ENCODE measurements around the gene ZFPM1.

GRCh38 chr16:88486398-88487123 is 33.5 kb downstream of the ZFPM1 start:
- TF ChIP-seq, protein P1, sequence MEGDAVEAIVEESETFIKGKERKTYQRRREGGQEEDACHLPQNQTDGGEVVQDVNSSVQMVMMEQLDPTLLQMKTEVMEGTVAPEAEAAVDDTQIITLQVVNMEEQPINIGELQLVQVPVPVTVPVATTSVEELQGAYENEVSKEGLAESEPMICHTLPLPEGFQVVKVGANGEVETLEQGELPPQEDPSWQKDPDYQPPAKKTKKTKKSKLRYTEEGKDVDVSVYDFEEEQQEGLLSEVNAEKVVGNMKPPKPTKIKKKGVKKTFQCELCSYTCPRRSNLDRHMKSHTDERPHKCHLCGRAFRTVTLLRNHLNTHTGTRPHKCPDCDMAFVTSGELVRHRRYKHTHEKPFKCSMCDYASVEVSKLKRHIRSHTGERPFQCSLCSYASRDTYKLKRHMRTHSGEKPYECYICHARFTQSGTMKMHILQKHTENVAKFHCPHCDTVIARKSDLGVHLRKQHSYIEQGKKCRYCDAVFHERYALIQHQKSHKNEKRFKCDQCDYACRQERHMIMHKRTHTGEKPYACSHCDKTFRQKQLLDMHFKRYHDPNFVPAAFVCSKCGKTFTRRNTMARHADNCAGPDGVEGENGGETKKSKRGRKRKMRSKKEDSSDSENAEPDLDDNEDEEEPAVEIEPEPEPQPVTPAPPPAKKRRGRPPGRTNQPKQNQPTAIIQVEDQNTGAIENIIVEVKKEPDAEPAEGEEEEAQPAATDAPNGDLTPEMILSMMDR (conservative IDR thresholded peaks at IDR 0.05 in 1 of 2, IDR thresholded peaks at IDR 0.05 in 1 of 2; ENCODE audit: extremely low read depth in 1 of 2, insufficient read depth in 1 of 2, low read depth in 1 of 2, low read length in 2 of 2) = no peak
- TF ChIP-seq EZH2 (IDR thresholded peaks at IDR 0.05; ENCODE audit: borderline replicate concordance, low read length) = no peak
